ENCODE data around the gene ZNF765.
"Not testable (repeated sequence)": the region's sequence is repeated elsewhere in the genome, so short reads cannot be mapped to it uniquely, and the experiment has no call there.

Gene ZNF765

DNA sequence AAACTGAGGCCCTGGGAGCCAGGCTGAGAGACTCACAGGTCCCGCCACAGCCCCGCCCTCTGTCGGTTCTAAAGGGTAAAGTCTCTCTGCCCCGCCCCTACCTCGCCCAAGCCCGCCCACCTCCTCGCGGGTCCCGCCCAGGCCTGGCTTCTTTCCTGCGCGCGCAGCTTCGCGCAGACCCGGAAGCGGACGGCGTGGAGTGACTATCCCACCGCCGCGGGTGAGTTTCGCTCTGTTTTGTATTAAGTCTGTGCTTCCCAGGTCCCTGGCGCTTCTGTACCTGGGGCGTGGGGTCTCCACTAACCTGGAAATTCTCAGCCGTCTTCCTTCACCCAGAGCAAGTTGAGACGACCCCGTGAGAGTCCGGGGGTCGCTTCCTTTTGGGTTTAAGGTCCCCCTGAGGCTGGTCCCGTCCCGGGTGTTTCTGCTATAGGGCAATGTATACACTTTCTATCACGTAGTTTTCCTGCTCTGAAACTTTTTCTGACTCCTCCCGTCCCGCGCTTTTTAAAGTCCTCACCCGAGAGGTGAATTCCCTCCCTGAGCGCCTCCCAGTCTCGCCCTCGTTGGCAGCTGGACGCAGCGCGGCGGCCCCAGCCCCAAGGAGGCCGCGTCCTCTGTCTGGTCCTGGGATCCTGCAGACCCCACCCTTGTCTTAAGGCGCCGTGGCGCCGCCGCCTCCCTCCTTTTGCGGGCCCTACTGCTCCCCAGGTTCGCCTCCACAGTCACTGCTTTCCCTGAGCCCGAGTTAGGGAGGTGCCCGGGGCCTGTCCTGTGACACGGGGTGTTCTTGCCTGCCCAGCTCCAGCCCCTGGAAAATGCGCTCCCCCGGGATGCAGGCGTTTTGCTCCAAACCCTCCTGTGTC, at the start of gene ZNF765:
TSS of gene ZNF765 (plus strand) at position 176 of the 866 bp plus-strand sequence. CDS start 2,867 bp downstream, outside the sequence.
- DNase-seq (ENCODE audit: low spot score), result peak; percentile 92

DNA sequence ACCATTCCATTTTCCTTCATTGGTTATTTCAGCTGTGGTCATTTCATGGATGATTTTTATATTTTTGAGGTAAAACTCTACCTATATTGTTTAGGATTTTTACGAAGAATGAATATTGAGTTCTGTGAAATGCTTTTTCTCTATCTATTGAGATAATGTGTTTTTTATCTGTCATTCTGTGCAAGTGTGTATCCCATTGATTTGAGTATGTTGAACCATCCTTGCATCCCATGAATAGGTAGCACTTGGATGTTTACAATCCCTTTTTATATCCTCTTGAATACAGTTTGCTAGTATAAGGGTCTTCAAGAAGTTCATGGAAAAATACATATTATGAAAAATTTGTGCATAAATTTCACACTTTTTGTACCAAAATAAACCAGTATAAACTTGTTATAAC, 39.2 kb upstream of the ZNF765 start:
- DNase-seq (ENCODE audit: low spot score), result no peak

DNA sequence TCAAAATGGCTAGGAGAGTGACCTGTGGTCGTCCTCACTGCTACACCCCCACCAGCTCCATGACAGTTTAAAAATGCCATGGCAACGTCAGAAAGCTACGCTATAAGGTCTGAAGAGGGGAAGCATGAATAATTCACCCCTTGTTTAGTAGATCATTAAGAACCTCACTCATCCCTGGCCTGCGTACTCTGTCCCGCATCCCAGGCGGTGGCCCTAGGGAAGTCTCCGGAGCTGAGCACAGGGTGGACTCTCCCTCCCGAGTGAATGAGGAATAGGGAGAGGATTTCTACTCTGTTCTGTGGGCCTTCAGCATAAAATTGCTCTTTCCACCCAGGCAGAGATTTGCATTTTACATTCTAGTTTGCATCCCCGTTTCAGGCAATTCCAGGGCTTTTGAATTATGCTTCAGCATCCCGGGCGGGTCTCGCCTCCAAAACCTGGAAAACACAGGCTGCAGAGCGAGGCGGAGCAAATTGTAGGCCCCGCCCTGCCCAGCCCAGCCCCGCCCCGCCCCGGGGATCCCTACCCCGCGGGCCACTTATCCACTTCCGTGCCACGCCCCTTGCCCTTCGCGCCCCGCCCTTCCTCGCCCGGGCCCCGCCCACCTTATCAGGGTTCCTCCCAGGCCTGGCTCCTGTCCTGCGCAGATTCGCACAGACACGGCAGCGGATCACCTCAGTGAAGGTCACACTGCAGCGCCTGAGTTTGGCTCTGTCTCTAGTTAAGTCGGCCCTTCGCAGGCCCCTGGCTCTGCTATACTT, 36.9 kb upstream of the ZNF765 start:
- DNase-seq (ENCODE audit: low spot score), result no peak

DNA sequence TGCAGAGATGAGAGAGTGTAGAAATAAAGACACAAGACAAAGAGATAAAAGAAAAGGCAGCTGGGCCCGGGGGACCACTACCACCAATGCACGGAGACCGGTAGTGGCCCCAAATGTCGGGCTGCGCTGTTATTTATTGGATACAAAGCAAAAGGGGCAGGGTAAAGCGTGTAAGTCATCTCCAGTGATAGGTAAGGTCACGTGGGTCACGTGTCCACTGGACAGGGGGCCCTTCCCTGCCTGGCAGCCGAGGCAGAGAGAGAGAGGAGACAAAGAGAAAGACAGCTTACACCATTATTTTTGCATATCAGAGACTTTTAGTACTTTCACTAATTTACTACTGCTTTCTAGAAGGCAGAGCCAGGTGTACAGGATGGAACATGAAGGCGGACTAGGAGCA, 34.9 kb upstream of the ZNF765 start:
- not testable (repeated sequence) for DNase-seq (ENCODE audit: low spot score)

DNA sequence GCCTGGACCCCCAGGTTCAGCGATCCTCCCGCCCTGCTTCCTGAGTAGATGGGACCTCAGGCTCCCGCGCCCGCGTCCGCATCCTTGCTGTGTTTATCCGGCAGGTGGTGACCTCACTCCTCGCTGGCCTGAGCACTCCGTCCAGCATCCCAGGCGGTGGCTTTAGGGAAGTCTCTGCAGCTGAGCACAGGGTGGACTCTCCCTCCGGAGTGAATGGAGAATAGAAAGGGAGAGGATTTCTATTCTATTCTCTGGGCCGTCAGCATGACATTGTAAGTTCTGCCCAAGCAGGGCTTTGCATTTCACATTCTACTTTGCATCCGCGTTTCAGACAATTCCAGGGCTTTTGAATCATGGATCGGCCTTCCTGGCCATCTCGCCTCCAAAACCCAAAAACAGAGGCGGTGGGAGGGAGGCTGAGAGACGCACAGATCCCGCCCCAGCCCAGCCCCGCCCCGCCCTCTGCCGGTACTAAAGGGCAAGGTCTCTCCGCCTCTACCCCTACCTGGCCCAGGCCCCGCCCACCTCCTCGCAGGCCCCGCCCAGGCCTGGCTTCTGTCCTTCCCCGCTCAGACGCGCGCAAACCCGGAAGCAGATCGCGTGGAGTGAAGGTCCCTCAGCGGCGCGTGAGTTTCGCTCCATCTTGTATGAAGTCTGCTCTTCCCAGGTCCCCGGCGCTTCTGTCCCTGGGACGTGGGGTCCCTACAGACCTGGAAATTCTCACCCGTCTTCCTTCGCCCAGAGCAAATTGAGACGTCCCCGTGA, 29.6 kb upstream of the ZNF765 start, which contains the start of gene ZNF525:
TSS of gene ZNF525 (plus strand) at position 572 of the 765 bp plus-strand sequence. CDS start 6,577 bp downstream, outside the sequence.
- DNase-seq (ENCODE audit: low spot score), result peak; percentile 93

DNA sequence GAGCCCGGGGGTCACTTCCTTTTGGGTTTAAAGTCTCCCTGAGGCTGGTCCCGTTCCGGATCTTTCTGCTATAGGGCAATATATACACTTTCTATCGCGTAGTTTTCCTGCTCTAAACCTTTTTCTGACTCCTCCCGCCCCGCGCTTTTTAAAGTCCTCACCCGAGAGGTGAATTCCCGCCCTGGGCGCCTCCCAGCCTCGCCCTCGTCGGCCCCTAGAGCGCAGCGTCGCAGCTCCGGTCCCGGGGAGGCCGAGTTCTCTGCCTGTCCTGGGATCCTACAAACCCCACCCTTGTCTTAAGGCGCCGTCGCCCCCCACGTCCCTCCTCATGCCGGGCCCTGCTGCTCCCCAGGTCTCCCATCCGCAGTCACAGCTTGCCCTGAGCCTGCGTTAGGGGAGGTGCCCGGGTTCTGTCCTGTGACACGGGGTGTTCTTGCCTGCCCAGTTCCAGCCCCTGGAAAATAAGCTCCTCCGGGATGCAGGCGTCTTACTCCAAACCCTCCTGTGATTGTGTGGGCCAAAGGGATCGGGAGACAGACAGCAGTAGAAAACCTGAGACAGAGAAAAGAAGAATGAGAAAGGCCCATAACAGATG, 29.0 kb upstream of the ZNF765 start:
- no peak for DNase-seq (ENCODE audit: low spot score)

DNA sequence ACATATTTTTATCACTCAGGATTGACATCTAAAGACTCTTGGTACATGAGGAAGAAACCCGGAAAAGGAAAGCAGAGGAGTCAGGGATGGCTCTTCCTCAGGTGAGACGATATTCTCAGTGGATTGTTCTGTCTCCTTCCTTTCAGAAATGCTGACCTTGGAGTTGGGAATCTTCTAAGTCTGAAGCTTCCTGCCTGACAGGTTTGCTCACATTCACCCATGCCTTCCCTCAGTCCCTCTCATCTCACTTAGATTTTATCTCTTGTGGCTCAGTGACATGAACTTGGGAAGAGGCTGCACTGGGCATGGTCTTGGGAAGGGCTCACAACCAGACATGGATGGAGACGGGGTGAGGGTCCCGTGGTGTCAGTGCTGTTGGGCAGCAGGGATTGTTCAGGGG, 22.8 kb upstream of the ZNF765 start:
- DNase-seq (ENCODE audit: low spot score), result no peak

DNA sequence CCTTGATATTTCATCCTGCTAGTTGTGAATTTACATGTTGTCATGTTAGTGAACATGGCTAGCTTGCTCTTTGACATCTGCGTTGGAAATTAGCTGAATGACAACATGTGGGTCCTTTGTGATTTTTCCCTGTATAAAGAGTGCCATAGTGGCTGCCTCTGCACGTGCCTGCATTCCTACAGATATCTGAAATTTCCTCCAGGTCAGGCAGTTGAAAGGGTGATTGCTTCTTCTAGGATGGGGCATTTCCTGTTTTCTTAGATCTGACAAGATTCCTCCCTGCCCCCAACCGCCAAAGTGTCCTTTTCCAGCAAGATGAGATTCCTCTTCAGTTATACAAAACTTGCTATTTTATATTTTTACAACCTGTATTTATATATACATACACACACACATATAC, 20.7 kb upstream of the ZNF765 start:
- DNase-seq (ENCODE audit: low spot score), result no peak

DNA sequence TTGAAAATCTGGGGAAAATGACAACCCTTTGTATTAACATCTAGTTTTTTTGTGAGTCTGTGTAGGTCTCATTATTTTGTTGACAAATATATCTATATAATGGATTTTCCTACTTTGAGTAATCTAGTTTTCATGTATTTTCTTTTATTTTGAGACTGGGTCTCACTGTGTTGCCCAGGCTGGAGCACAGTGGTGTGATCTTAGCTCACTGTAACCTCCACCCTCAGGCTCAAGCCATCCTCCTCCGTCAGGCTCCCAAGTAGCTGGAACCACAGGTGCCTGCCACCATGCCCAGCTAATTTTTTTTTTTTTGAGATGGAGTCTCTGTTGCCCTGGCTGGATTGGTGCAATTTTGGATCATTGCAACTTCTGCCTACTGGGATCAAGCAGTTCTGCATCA, 20.2 kb upstream of the ZNF765 start:
- no peak for DNase-seq (ENCODE audit: low spot score)

DNA sequence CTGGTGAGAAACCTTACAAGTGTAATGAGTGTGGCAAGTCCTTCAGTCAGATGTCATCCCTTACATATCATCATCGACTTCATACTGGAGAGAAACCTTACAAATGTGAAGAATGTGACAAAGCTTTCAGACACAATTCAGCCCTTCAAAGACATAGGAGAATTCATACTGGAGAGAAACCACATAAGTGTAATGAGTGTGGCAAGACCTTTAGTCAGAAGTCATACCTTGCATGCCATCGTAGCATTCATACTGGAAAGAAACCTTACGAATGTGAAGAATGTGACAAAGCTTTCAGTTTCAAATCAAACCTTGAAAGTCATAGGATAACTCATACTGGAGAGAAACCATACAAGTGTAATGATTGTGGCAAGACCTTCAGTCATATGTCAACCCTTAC, 13.6 kb upstream of the ZNF765 start:
- no peak for DNase-seq (ENCODE audit: low spot score)

DNA sequence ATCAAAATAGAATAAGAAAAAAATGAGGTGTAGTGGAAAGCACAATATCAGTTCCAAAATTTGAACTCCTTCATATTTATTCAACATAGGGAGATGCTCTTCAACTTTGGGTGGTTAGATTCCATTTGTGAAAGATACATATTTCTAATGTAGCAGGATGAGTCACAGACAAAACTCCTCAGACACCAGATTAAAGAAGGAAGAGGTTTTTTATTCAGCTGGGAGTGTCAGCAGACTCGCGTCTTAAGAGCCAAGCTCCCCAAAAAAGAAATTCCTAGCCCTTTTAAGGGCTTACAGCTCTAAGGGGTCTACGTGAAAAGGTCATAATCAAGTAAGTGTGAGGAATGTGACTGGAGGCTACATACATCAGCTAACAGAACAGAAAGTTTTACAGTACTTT, 6.8 kb upstream of the ZNF765 start:
- DNase-seq (ENCODE audit: low spot score), result no peak

DNA sequence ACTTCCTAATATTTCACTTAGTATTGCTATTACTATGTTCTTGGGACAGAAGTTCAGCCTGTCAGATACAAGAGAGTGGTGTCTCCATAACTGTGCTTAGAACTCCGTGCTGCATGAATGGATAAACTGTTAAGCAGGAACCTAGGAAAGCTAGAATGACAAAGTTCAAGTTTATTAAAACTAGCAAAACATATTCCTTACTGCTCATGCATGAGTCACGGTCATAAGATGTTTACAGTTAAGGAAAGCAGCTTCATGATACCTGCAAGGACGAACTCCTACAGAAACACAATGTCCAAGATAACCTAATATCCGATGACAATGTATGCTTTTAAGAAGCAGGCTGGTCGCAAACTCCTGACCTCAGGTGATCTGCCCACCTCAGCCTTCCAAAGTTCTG, 6.0 kb upstream of the ZNF765 start:
- DNase-seq (ENCODE audit: low spot score), result no peak

DNA sequence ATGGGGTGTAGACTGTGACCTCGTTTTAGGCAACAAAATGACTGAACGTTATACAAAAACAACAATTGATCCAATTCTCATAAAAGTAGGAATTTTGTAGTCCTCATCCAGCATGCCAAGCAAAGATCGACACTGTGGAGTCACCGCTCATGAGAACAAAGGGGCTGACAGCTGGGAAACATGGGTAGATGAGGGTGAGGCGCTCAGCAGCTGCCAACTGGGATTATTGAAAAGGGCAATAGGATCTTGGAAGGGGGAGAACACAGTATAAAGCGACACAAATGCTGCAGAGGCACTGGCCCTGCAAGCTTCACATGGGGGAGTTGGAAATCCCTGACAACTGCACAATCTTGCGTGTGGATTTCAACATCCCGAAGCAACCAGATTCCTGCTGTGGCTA, 5.4 kb upstream of the ZNF765 start:
- no peak for DNase-seq (ENCODE audit: low spot score)

DNA sequence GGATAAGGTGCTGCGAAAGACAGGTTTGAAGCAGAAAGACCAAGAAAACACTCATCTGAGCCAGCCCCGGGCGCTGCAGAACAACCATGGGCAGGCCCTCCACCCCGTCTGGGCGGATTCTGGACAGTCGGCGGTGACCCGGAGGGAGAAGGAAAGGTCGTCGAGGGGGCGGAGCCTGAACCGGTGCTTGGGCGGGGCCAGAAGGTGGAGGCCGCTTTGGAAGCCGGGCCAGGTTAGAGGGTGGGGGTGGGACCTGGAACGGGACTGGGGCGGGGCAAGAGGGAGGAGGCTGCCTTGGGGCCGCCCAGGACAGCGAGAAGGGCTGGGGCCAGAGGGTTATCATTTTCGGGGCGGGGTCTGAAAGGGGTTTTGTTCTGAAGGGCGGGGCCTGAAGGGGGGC, 5.0 kb upstream of the ZNF765 start:
- no peak for DNase-seq (ENCODE audit: low spot score)

DNA sequence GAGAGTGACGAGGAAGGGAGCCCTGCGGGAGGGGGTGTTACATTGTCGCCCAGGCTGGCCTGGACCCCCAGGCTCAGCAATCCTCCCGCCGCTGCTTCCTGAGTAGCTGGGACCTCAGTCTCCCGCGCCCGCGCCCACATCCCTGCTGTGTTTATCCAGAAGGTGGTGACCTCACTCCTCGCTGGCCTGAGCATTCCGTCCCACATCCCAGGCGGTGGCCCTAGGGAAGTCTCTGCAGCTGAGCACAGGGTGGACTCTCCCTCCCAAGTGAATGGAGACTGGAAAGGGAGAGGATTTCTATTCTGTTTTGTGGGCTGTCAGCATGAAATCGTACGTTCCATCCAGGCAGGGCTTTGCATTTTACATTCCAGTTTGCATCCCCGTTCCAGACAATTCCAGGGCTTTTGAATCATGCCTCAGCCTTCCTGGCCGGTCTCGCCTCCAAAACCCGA, 401 bp upstream of the ZNF765 start:
- DNase-seq (ENCODE audit: low spot score), result peak; percentile 76

DNA sequence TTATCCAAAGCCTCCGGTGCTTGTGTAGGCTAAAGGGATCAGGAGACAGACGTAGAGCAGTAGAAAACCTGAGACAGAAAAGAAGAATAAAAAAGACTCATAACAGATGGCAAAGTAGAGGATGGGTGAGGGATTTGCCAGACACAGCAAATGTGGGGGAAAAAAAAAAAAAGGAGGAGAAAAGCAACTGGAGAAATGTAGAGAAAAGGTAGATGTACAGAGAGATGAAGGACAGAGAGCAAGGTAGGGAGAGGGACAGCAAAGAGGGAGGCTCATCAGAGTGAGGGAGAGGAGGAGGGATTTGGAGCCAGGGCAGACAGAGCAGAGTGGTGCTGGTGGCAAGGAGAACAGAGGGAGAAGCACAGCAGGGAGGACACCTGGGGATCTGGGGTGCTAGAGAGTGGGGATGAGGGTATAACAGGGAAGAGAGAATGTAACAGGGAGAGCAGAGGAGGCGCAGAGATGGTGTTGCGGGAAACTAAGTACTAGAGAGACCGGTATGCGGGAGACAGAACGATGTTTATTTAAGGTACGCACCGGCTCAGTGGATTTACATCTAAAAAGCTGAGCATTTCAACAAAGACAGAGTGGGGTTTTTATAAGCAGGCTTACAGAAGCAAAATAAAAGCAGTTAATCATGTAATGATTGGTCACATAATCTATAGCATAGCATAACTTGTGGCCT, 1.0 kb downstream of the ZNF765 start:
- DNase-seq (ENCODE audit: low spot score), result peak; percentile 4

DNA sequence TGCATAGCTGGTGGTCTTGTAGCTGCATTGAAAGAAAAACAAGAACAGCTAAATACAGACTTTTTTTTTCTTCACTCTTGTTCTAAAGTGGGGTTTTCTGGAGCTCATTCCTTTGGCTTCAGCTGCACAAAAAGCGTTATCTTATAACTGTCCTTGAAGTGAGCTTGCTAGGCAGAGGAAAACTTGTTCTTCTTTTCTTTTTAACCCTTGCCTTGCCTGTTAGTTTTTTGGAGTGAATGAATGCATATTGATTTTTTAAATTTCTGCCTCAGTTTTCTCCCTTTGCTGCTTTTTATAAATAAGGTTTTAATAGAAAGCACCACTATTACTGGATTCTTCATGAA, 1.5 kb downstream of the ZNF765 start:
- DNase-seq (ENCODE audit: low spot score), result no peak

DNA sequence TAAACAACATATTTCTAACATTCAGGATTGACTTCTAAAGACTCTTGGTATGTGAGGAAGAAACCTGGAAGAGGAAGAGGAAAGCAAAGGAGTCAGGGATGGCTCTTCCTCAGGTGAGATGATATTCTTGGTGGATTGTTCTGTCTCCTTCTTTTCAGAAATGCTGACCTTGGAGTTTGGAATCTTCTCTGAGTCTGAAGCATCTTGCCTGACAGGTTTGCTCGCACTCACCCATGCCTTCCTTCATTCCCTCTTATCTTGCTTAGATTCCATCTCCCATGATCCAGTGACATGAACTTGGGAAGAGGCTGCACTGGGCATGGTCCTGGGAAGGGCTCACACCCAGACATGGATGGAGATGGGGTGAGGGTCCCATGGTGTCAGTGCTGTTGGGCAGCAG, 3.0 kb downstream of the ZNF765 start:
- not testable (repeated sequence) for DNase-seq (ENCODE audit: low spot score)

DNA sequence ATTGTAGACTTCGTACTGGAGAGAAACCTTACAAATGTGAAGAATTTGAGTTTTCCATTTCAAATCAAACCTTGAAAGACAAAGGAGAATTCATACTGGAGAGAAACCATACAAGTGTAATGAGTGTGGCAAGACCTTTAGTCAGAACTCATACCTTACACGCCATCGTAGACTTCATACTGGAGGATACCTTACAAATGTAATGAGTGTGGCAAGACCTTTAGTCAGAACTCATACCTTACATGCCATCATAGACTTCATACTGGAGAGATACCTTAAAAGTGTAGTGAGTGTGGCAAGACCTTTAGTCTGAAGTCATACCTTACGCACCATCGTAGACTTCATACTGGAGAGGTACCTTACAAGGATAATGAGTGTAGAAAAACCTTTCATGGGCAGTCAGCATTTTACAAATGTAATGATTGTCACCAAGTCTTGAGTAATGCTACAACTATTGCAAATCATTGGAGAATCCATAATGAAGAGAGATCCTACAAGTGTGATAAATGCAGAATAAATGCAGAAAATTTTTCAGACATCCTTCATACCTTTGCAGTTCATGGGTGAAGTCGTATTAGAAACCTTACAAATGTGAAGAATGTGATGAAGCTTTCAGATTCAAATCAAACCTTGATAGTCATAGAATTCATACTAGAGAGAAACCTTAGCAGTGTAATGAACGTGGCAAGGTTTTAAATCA, 14.7 kb downstream of the ZNF765 start:
- no peak for DNase-seq (ENCODE audit: low spot score)

DNA sequence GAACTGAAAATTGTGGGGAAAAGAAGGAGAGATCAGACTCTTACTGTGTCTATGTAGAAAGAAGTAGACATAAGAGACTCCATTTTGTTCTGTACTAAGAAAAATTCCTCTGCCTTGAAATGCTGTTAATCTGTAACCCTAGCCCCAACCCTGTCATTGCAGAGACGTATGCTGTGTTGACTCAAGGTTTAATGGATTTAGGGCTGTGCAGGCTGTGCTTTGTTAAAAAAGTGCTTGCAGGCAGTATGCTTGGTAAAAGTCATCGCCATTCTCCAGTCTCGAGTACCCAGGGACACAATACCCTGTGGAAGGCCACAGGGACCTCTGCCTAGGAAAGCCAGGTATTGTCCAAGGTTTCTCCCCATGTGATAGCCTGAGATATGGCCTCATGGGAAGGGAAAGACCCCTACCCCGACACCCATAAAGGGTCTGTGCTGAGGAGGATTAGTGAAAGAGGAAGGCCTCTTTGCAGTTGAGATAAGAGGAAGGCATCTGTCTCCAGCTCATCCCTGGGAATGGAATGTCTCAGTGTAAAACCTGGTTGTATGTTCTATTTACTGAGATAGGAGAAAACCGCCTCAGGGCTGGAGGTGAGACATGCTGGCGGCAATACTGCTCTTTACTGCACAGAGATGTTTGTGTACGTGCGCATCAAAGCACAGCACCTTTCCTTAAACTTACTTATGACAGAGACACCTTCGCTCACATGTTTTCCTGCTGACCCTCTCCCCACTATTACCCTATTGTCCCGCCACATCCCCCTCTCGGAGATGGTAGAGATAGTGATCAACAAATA, 25.8 kb downstream of the ZNF765 start:
- peak; percentile 38 for DNase-seq (ENCODE audit: low spot score)
